GM21390 (cell line): ENCODE results near the gene SEZ6L.
"Not testable (repeated sequence)": the region's sequence is repeated elsewhere in the genome, so short reads cannot be mapped to it uniquely, and the experiment has no call there.

ENCODE experiments used
- ATAC-seq: cut with Tn5 transposase; IDR thresholded peaks from one replicate; pipeline ENCODE4 v1.9.1; 2021; ENCODE audit not compliant: unreplicated experiment

The SEZ6L gene

DNA sequence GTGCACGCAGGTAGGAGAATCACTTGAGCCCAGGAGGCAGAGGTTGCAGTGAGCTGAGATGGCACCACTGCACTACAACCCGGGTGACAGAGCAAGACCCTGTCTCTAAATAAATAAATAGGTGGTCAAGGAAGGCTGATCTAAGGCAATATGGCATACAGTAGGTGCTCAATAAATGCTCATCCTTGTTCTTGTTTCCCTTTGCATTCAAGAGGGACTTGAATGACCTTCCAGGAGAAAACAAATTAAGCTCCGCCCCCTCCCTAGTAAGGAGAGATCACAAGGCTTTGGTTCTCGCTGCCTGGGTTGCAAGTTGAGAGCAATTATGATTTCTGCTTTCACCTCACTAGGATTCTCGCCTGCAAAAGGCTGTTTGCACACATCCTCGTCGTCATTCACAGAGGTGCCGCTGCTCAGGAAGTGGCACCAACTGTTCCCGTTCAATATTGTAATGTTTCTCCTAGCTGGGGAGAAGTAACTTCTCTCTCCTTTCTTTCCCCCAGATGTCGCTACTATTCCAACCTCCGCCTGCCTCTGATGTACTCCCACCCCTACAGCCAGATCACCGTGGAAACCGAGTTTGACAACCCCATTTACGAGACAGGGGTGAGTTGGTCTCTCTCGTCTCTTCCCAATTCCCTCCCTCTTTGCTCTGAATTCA lies 208.0 kb downstream of the SEZ6L start:
- ATAC-seq = no peak

- no peak for ATAC-seq
Measured at GRCh38 chr22:26380072-26380830, 211.0 kb downstream of the SEZ6L start.

GRCh38 chr22:26382782-26383181 lies 213.5 kb downstream of the SEZ6L start:
- ATAC-seq = no peak

GRCh38 chr22:26383968-26384556 lies 214.8 kb downstream of the SEZ6L start:
- no peak for ATAC-seq

DNA sequence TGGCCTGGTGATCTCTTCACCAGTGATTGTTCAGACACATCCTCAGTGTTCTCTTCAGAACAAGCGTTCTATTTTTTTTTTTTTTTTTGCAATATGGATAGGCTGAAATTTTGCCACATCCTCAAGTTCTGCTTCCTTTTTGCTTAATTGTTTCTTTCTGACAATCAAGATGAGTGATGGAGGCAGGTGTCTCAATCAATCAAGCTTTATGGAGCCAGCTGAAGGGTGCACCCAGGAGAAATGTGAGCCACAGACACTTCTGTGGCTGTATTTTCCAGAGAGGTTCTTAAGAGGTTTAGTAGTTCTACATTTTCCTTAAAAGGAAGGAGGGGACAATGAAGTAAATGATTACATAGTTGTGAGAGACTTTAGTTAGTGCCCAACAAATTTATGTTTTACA lies 215.9 kb downstream of the SEZ6L start:
- no peak for ATAC-seq

GRCh38 chr22:26389125-26389524 lies 219.9 kb downstream of the SEZ6L start:
- ATAC-seq = no peak

DNA sequence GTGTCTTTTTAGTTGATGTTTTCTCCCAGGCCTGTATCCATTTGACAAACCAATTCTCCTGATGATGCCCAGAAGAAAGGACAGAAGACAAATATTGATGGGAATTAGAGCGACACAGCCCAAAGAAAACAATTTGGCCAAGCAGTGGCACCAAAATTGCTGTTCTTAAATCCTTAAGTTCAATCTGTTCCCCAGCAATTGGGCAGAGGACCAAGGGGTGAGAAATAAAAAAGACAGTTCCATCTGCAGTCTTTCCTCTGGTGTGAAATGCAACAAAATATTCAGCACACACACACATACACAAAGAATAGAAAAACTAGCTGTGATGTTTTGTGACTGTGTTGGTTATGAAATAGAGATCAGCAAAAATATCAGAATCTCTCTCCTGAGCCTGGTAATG lies 221.8 kb downstream of the SEZ6L start:
- ATAC-seq = no peak

- ATAC-seq = no peak
Measured at GRCh38 chr22:26391623-26392022, 222.4 kb downstream of the SEZ6L start.

DNA sequence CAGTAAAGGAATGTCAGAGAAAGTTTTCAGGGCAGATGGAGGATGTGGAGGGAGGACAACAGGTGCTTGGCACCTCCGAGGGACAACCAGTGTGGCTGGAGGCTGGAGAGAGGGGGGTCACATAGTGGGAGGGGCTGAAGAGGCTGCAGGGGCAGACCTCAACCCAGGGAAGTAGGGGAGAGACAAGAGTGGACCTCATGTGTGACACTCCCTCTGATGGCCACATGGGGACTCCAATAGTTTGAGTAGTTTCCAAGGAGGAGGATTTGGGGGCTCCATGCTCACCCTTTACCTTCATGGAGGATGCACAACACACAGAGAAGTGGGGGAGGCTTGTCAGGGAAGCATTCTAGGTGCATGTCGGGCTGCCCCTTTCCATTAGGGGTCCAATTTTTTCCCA lies 224.7 kb downstream of the SEZ6L start:
- no peak for ATAC-seq

DNA sequence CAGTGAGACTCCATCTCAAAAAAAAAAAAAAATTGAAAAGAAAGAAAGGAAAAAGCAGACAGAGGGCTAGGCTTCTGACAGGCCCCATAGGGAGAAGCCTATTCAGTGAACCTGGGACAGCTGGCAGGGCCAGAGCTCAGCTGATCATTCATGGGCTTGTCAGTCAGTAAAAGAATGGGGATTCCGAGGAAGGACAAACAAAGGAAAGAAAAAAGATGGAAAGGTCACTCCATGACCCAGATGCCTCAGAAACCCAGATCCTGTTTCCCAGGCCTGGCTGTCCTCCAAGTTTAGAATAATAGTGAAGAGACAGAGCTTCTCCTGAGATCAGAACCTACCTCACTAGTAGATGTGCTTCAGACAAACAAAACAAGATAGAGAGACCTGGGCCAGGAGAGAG lies 225.5 kb downstream of the SEZ6L start:
- ATAC-seq = no peak

DNA sequence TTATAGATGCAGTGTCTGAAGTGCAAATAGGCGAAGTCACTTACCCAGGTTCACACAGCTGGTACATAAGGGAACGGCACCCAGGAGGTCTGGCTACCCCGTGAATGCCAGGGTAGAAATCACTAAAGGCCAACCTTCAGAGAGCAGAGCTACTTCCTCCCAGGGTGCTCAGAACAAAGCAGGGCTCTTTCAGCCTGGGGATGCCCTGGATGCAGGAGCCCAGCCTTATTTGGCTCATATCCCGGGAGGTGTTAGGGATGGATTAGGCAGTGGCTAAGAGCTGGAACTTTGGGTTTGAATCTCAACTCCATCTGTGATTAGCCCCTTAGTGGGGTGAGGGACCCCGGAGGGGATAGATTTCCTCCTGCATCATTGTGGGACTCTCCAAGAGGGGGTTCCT lies 226.7 kb downstream of the SEZ6L start:
- ATAC-seq = no peak

- ATAC-seq = no peak
Measured at GRCh38 chr22:26398741-26399153, 229.5 kb downstream of the SEZ6L start.

DNA sequence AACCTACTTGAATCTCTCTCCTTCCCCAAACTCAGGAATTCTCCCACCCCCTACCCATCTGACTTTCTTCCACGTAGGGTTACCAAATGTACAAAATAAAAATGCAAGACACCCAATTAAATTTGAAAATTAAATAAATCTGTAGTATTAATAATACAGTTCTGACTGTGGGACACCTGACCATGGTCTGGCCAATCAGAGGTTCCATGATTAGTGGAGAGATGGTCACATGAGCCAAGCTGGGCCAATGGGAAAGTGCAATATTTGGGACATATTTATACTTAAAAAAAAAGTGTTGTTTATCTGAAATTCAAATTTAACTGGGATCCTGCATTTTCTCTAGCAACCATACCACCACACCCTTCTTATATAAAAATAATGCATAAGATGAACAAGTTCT lies 230.0 kb downstream of the SEZ6L start:
- no peak for ATAC-seq

GRCh38 chr22:26401726-26402125 lies 232.5 kb downstream of the SEZ6L start:
- ATAC-seq = no peak

GRCh38 chr22:26404851-26405421 lies 235.7 kb downstream of the SEZ6L start:
- ATAC-seq = no peak

DNA sequence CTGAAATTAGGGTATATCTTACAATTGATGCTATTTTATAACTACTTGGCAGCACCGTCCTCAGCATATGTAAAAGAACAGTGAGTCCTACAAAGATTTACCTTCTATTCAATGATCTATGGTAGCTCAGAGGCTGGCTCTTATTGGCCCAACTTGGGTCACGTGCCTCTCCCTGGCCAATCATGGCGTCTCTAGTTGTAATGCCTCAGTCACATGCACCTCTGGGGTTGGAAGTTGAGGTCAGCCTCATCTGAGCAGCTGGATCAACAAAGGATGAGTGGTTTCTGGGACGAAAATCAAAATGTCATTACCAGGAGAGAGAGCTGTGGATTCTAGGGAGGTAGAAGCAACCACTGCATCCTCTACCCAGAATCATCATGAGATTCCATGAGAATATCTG lies 236.9 kb downstream of the SEZ6L start:
- ATAC-seq = no peak

DNA sequence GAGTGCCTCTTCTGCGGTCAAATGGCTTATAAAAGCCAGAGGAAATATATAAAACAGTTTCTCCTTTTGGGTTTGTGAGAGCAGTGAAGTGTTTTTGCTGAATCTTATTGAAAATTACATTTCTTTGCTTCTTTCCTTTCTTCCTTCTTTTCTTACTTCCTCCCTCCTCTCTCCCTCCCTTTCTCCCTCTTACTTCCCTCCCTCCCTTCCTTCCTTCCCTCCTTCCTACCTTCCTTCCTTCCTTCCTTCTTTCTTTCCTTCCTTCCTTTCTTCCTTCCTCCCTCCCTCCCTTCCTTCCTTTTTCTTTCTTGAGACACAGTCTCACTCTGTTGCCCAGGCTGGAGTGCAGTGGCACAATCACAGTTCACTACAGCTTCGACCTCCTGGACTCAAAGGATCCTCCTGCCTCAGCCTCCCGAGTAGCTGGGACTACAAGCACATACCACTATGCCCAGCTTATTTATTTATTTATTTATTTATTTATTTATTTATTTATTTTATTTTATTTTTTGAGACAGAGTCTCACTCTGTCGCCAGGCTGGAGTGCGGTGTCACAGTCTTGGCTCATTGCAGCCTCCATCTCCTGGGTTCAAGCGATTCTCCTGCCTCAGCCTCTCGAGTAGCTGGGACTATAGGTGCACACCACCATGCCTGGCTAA lies 239.4 kb downstream of the SEZ6L start:
- not testable (repeated sequence) for ATAC-seq

GRCh38 chr22:26409719-26410335 lies 240.6 kb downstream of the SEZ6L start:
- no peak for ATAC-seq

DNA sequence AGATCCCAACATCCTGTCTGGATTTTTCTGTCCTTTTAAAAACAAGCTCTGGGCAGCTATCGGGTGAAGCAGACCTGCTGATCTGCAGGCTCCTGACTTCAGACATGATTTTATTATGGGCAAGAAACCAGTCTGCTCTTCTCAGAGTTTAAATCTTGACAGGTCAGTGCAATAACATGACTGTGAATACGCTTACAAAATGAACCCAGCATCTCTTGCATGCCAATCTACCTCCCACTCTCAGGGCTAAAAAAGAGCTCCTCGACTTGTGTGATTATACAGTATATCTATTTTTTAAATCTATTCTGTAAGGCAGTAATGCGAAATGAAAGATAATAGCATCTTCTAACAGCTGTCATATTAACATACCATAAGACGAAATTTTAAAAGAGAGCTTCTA lies 241.1 kb downstream of the SEZ6L start:
- no peak for ATAC-seq

GRCh38 chr22:26414347-26414746 lies 245.1 kb downstream of the SEZ6L start:
- no peak for ATAC-seq

GRCh38 chr22:26416256-26416655 lies 247.0 kb downstream of the SEZ6L start:
- ATAC-seq = no peak
